Measurements from ENCODE around the gene JCAD.

The JCAD gene

DNA sequence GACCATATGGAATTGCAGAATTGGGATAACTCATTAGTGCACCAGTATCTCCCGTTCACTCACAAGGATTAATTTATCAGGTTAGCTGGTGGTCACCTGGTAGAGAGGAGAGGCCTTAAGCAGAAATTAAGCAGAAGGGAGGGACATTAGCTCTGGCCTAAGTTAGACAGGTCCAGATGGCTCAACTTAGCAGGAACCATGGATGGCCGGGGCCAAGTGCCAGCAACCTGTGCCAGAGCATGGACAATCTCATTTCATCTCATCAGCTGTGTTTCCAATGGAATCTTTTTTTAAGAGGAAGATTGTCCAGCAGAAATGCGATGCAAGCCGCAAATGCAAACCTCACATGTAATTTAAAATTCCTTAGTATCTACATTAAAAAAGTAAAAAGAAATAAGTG lies 82.2 kb downstream of the JCAD start:
- DNase-seq: no peak

GRCh38 chr10:29976134-29976533 lies 83.3 kb downstream of the JCAD start:
- no peak for DNase-seq

DNA sequence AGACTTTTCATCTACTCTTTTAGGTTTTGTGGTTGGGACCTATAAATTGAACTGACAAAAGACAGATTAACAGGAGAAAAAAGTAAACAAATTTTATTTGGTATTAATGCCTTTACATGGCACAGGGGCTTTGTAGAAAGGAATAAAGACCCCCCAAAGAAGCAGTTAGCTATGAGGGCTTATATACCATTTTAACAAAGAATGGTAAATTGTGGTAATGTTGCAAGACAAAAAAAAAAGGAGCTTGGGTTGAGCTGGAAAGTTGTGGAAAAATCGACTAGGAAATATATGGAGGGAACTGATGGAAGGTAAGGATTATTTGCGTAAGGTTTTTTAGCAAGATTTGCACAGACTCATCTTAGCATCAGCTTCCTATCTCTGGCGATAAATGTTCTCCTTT lies 84.6 kb downstream of the JCAD start:
- DNase-seq: no peak

DNA sequence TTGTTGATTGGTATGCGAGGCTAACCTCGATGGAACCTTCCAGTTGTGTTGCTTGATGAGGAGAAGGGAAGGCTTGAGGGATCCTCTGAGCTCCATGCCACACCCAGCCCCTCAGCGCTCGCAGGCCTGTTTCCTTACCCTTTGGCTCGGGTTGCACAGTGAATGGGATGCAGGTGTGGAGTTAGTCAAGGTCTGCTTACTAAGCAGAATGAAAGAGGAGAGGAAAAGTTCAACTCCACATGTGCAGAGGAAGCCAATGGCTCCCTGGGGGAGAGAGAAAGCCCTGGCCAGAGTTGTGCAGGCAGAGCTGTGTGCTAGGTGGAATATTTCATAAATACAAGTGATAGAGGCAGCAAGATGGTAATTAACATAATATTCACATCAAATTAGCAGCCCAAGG lies 85.5 kb downstream of the JCAD start:
- no peak for DNase-seq

GRCh38 chr10:29970576-29970975 lies 88.8 kb downstream of the JCAD start:
- DNase-seq: no peak

- DNase-seq: no peak
Observed at GRCh38 chr10:29970012-29970396, 89.4 kb downstream of the JCAD start.

GRCh38 chr10:29969255-29970011 lies 90.0 kb downstream of the JCAD start:
- DNase-seq: no peak

GRCh38 chr10:29968585-29968984 lies 90.8 kb downstream of the JCAD start:
- no peak for DNase-seq

GRCh38 chr10:29966269-29966668 lies 93.1 kb downstream of the JCAD start:
- no peak for DNase-seq

Data from amniotic stem cell (primary cell).